Upper lobe of left lung (tissue), 4 donors: ENCODE measurements around the gene AMDHD2.

Experiments used
- CTCF ChIP-seq, 6 experiments: fragments of 450-650 bp in 4 of 6; fragments of 200-600 bp in 2 of 6; sonication (generic) in 2 of 6; IDR thresholded peaks; one replicate each; pipeline ENCODE4 v1.5.1; 2016 to 2019; ENCODE audit warnings: antibody characterized with exemption in 6 of 6
- POLR2A ChIP-seq, 4 donors: fragments of 450-650 bp; IDR thresholded peaks; one replicate each; pipeline ENCODE4 v1.5.1; 2016 to 2017; ENCODE audit warnings: antibody characterized with exemption in 4 of 4, mild to moderate bottlenecking in 2 of 4
- POLR2AphosphoS5 ChIP-seq, 2 donors: sonication (generic); formaldehyde crosslinking; IDR thresholded peaks; one replicate each; pipeline ENCODE4 v1.5.1; 2017; ENCODE audit warnings: antibody characterized with exemption in 2 of 2

GRCh38 chr16:2520784-2521531 is 787 bp downstream of the AMDHD2 start:
- TF ChIP-seq CTCF (IDR thresholded peaks at IDR 0.05) (no peak), POLR2A (IDR thresholded peaks at IDR 0.05) (no peak), POLR2AphosphoS5 (IDR thresholded peaks at IDR 0.05) (no peak)
